ENCODE data around the gene FOXJ3.

Gene FOXJ3

GRCh38 chr1:42334240-42335049 lies 590 bp downstream of the FOXJ3 start:
- no peak for DNase-seq (ENCODE audit: low read depth, low spot score)

- DNase-seq (ENCODE audit: low read depth, low spot score), result no peak
These were observed 1.3 kb downstream of the FOXJ3 start for GRCh38 chr1:42333662-42334239.

- DNase-seq (ENCODE audit: low read depth, low spot score), result no peak
These were observed 2.2 kb downstream of the FOXJ3 start for GRCh38 chr1:42332877-42333276.

GRCh38 chr1:42330215-42330614 lies 4.8 kb downstream of the FOXJ3 start:
- DNase-seq (ENCODE audit: low read depth, low spot score), result no peak

GRCh38 chr1:42328916-42329496 lies 6.0 kb downstream of the FOXJ3 start:
- no peak for DNase-seq (ENCODE audit: low read depth, low spot score)

GRCh38 chr1:42328047-42328625 lies 6.9 kb downstream of the FOXJ3 start:
- no peak for DNase-seq (ENCODE audit: low read depth, low spot score)

- DNase-seq (ENCODE audit: low read depth, low spot score), result no peak
These were observed 10.0 kb downstream of the FOXJ3 start for GRCh38 chr1:42325014-42325402.

GRCh38 chr1:42324398-42325013 lies 10.5 kb downstream of the FOXJ3 start:
- DNase-seq (ENCODE audit: low read depth, low spot score), result no peak

- DNase-seq (ENCODE audit: low read depth, low spot score), result no peak
These were observed 11.5 kb downstream of the FOXJ3 start for GRCh38 chr1:42323551-42323950.

- no peak for DNase-seq (ENCODE audit: low read depth, low spot score)
These were observed 12.5 kb downstream of the FOXJ3 start for GRCh38 chr1:42322577-42322976.

- no peak for DNase-seq (ENCODE audit: low read depth, low spot score)
These were observed 13.3 kb downstream of the FOXJ3 start for GRCh38 chr1:42321731-42322130.

GRCh38 chr1:42320708-42321107 lies 14.3 kb downstream of the FOXJ3 start:
- no peak for DNase-seq (ENCODE audit: low read depth, low spot score)

- DNase-seq (ENCODE audit: low read depth, low spot score), result no peak
These were observed 15.1 kb downstream of the FOXJ3 start for GRCh38 chr1:42319871-42320484.

GRCh38 chr1:42319128-42319851 lies 15.7 kb downstream of the FOXJ3 start:
- no peak for DNase-seq (ENCODE audit: low read depth, low spot score)

GRCh38 chr1:42318601-42319000 lies 16.4 kb downstream of the FOXJ3 start:
- DNase-seq (ENCODE audit: low read depth, low spot score), result no peak

GRCh38 chr1:42317308-42317707 lies 17.7 kb downstream of the FOXJ3 start:
- DNase-seq (ENCODE audit: low read depth, low spot score), result no peak

GRCh38 chr1:42316292-42316691 lies 18.7 kb downstream of the FOXJ3 start:
- DNase-seq (ENCODE audit: low read depth, low spot score), result no peak

- no peak for DNase-seq (ENCODE audit: low read depth, low spot score)
These were observed 19.5 kb downstream of the FOXJ3 start for GRCh38 chr1:42315500-42315899.

GRCh38 chr1:42313970-42314369 lies 21.1 kb downstream of the FOXJ3 start:
- DNase-seq (ENCODE audit: low read depth, low spot score), result no peak

- no peak for DNase-seq (ENCODE audit: low read depth, low spot score)
These were observed 22.3 kb downstream of the FOXJ3 start for GRCh38 chr1:42312576-42313212.

- DNase-seq (ENCODE audit: low read depth, low spot score), result no peak
These were observed 23.1 kb downstream of the FOXJ3 start for GRCh38 chr1:42311897-42312296.
